H1 (cell line): Measurements from ENCODE around the gene CDC26. TPM values are rescaled to one million over a fixed set of nuclear protein-coding genes. Genes with fewer than 3 reads are reported as not detected.
"Not testable (repeated sequence)": the region's sequence is repeated elsewhere in the genome, so short reads cannot be mapped to it uniquely, and the experiment has no call there.

Experiments used
- CTCF ChIA-PET: fragments of 300-600 bp; sonication (Branson Sonifier 250); formaldehyde crosslinking; loops from one replicate; lab custom pipeline; 2021; ENCODE audit not compliant: partially characterized antibody; lab: Charles Lee
- POLR2A ChIA-PET: fragments of 300-600 bp; sonication (Branson Sonifier 250); formaldehyde crosslinking; loops from one replicate; lab custom pipeline; 2021; ENCODE audit warnings: inconsistent platforms; ENCODE audit not compliant: partially characterized antibody; lab: Charles Lee
- DNase-seq, 2 experiments: peaks; one replicate each; pipeline versions ENCODE4 v3.0.0 to v3.0.0-alpha.2; 2010 to 2022; ENCODE audit warnings: low spot score in 2 of 2, low read depth in 1 of 2, mixed read lengths in 1 of 2
- FAIRE-seq: peaks from 2 replicates; lab custom pipeline; 2011; peaks lifted over from hg19 to GRCh38; lab: Jason Lieb, UNC
- H2AFZ ChIP-seq: 2 replicates; pipeline ENCODE4 v1.8.1; 2012; ENCODE audit warnings: low read length, inconsistent platforms
- H2AK5ac ChIP-seq: 2 replicates; pipeline ENCODE4 v1.6.1; 2013; ENCODE audit warnings: low read depth, low read length
- H2BK120ac ChIP-seq: replicated peaks from 2 replicates; pipeline ENCODE3; 2013; ENCODE audit warnings: low read depth, low read length, inconsistent platforms
- H2BK12ac ChIP-seq: 2 replicates; pipeline ENCODE4 v1.6.1; 2013; ENCODE audit warnings: low read depth, low read length
- H2BK15ac ChIP-seq: 2 replicates; pipeline ENCODE4 v1.6.1; 2013; ENCODE audit warnings: low read length
- H2BK20ac ChIP-seq: 2 replicates; pipeline ENCODE4 v1.6.1; 2013; ENCODE audit warnings: low read length
- H2BK5ac ChIP-seq: 2 replicates; pipeline ENCODE4 v1.6.1; 2013; ENCODE audit warnings: low read depth, low read length
- H3K14ac ChIP-seq: 2 replicates; pipeline ENCODE4 v1.6.1; 2013; ENCODE audit warnings: inconsistent platforms; ENCODE audit not compliant: insufficient read length
- H3K18ac ChIP-seq: 2 replicates; pipeline ENCODE4 v1.6.1; 2013; ENCODE audit warnings: low read length; ENCODE audit errors: extremely low read depth
- H3K23ac ChIP-seq: 2 replicates; pipeline ENCODE4 v1.6.1; 2013; ENCODE audit warnings: inconsistent platforms; ENCODE audit not compliant: insufficient read length
- H3K23me2 ChIP-seq: 2 replicates; pipeline ENCODE4 v1.6.1; 2013; ENCODE audit warnings: low read depth, low read length
- H3K27ac ChIP-seq: 2 replicates; pipeline ENCODE4 v1.6.1; 2011; ENCODE audit warnings: low read depth, low read length, inconsistent platforms
- H3K27me3 ChIP-seq, 4 experiments: replicated peaks in 1 of 4; 1 replicate in 1 of 4; 2 replicates in 3 of 4; pipeline versions ENCODE4 v1.6.1 to v1.8.1; 2011 to 2013; ENCODE audit warnings: low read length in 3 of 4, mild to moderate bottlenecking in 3 of 4, inconsistent platforms in 2 of 4, mixed read lengths in 2 of 4, moderate library complexity in 1 of 4; ENCODE audit not compliant: control insufficient read depth in 3 of 4, insufficient read depth in 3 of 4; ENCODE audit errors: extremely low read depth in 1 of 4
- H3K36me3 ChIP-seq, 4 experiments: 2 replicates each; pipeline versions ENCODE4 v1.6.1 to v1.8.1; 2011 to 2013; ENCODE audit warnings: mild to moderate bottlenecking in 4 of 4, low read length in 3 of 4, moderate library complexity in 2 of 4, control low read depth in 1 of 4, inconsistent platforms in 1 of 4; ENCODE audit not compliant: insufficient read depth in 4 of 4, control insufficient read depth in 2 of 4
- H3K4ac ChIP-seq: replicated peaks from 2 replicates; pipeline ENCODE3; 2013; ENCODE audit warnings: low read length, low read depth, mixed read lengths, inconsistent platforms; ENCODE audit not compliant: insufficient read length
- H3K4me1 ChIP-seq, 4 experiments: replicated peaks in 1 of 4; 1 replicate in 1 of 4; 2 replicates in 3 of 4; pipeline versions ENCODE4 v1.6.1 to v1.8.1; 2011 to 2013; ENCODE audit warnings: low read length in 3 of 4, inconsistent platforms in 2 of 4, mixed read lengths in 1 of 4; ENCODE audit not compliant: insufficient read depth in 4 of 4, control insufficient read depth in 3 of 4
- H3K4me2 ChIP-seq, 2 experiments: 2 replicates each; pipeline versions ENCODE4 v1.6.1 to v1.8.1; 2011 to 2013; ENCODE audit warnings: low read depth in 2 of 2, low read length in 2 of 2, control low read depth in 1 of 2, inconsistent platforms in 1 of 2, mild to moderate bottlenecking in 1 of 2; ENCODE audit not compliant: insufficient read depth in 1 of 2
- H3K4me3 ChIP-seq, 4 experiments: fragments of 200-600, 300-600 bp in 1 of 4; sonication (generic), shearing (Covaris generic), sonication (Bioruptor Twin) in 1 of 4; 2 replicates each; pipeline versions ENCODE4 v1.5.1 to v1.8.1; 2011 to 2016; ENCODE audit warnings: low read length in 4 of 4, low read depth in 3 of 4, control low read depth in 2 of 4, inconsistent platforms in 2 of 4, mild to moderate bottlenecking in 2 of 4, mixed read lengths in 1 of 4, moderate library complexity in 1 of 4; ENCODE audit not compliant: insufficient read depth in 2 of 4; ENCODE audit errors: extremely low read depth in 1 of 4
- H3K56ac ChIP-seq: replicated peaks from 2 replicates; pipeline ENCODE3; 2013; ENCODE audit warnings: low read depth, mild to moderate bottlenecking, mixed read lengths, low read length, inconsistent platforms; ENCODE audit not compliant: insufficient read length
- H3K79me1 ChIP-seq: 2 replicates; pipeline ENCODE4 v1.6.1; 2013; ENCODE audit warnings: low read depth, low read length, control low read depth
- H3K79me2 ChIP-seq, 2 experiments: 2 replicates each; pipeline versions ENCODE4 v1.6.1 to v1.8.1; 2012 to 2013; ENCODE audit warnings: low read length in 2 of 2, mild to moderate bottlenecking in 2 of 2, inconsistent platforms in 1 of 2; ENCODE audit not compliant: insufficient read depth in 2 of 2, control insufficient read depth in 1 of 2
- H3K9ac ChIP-seq, 4 experiments: replicated peaks in 1 of 4; 1 replicate in 1 of 4; 2 replicates in 3 of 4; pipeline versions ENCODE4 v1.6.1 to v1.8.1; 2011 to 2013; ENCODE audit warnings: low read depth in 3 of 4, low read length in 3 of 4, control low read depth in 2 of 4, mild to moderate bottlenecking in 2 of 4, moderate library complexity in 2 of 4, inconsistent platforms in 1 of 4; ENCODE audit errors: extremely low read depth in 1 of 4
- H3K9me3 ChIP-seq, 2 experiments: 2 replicates each; pipeline versions ENCODE4 v1.6.1 to v1.8.1; 2012 to 2013; ENCODE audit warnings: mild to moderate bottlenecking in 2 of 2, moderate library complexity in 2 of 2, control low read depth in 1 of 2, inconsistent platforms in 1 of 2, low read depth in 1 of 2, low read length in 1 of 2, mixed read lengths in 1 of 2; ENCODE audit not compliant: insufficient read depth in 2 of 2
- H4K20me1 ChIP-seq, 2 experiments: replicated peaks in 1 of 2; 2 replicates each; pipeline versions ENCODE3 to v1.8.1; 2011 to 2013; ENCODE audit warnings: inconsistent platforms in 2 of 2, low read length in 2 of 2, mild to moderate bottlenecking in 1 of 2; ENCODE audit not compliant: insufficient read depth in 2 of 2, control insufficient read depth in 1 of 2
- H4K5ac ChIP-seq: 2 replicates; pipeline ENCODE4 v1.6.1; 2013; ENCODE audit warnings: low read length, low read depth, mixed read lengths, inconsistent platforms; ENCODE audit not compliant: insufficient read length
- H4K8ac ChIP-seq: 2 replicates; pipeline ENCODE4 v1.8.0; 2013; ENCODE audit warnings: mild to moderate bottlenecking, moderate library complexity, low read length, inconsistent platforms; ENCODE audit not compliant: insufficient read depth; ENCODE audit errors: extremely low read depth
- H4K91ac ChIP-seq: replicated peaks from 2 replicates; pipeline ENCODE3; 2013; ENCODE audit warnings: low read length, mixed read lengths, inconsistent platforms; ENCODE audit not compliant: insufficient read length
- CBX5 ChIP-seq: fragments of 300-800, 300-1000 bp; sonication (generic); IDR thresholded peaks from 2 replicates; pipeline ENCODE4 v1.7.1; 2016; ENCODE audit warnings: antibody characterized with exemption, low read length, low read depth
- EP300 ChIP-seq, 2 experiments: IDR thresholded peaks; 1 replicate in 1 of 2; 2 replicates in 1 of 2; pipeline ENCODE4 v1.6.1; 2011 to 2012; ENCODE audit warnings: low read depth in 2 of 2, low read length in 2 of 2, mild to moderate bottlenecking in 2 of 2, borderline replicate concordance in 1 of 2, inconsistent platforms in 1 of 2, moderate library complexity in 1 of 2
- GTF2F1 ChIP-seq: IDR thresholded peaks from 2 replicates; pipeline ENCODE4 v1.6.1; 2012; ENCODE audit warnings: low read depth, low read length, improper control_type of control experiment, borderline replicate concordance
- WGBS, 2 experiments: shearing (Covaris generic) in 1 of 2; methylation state at CpG; one replicate each; pipeline versions ENCODE4 v1.1.6 to v1.1.7; 2013 to 2015; ENCODE audit warnings: low lambda C conversion rate in 2 of 2, mixed read lengths in 2 of 2, inconsistent platforms in 1 of 2, low coverage in 1 of 2, missing lambda C conversion rate in 1 of 2; ENCODE audit not compliant: insufficient replicate concordance in 2 of 2, insufficient coverage in 1 of 2, insufficient read length in 1 of 2; ENCODE audit errors: extremely low coverage in 1 of 2, missing lambda C conversion rate in 1 of 2; 5-methylcytosine and 5-hydroxymethylcytosine counted together
- polyA plus RNA-seq, 7 experiments: library from polyadenylated mRNA; depleted of rRNA in 3 of 7; stranded (reverse) in 5 of 7; unstranded in 2 of 7; fragments of >200 nt in 5 of 7; fragments of 200-250 nt in 2 of 7; gene quantifications; 1 replicate in 5 of 7; 2 replicates in 1 of 7; 4 replicates in 1 of 7; pipeline versions ENCODE4 v1.2.1 to v1.2.3, GENCODE V29; 2011 to 2013; ENCODE audit warnings: missing spikeins in 2 of 7, mixed read lengths in 2 of 7
- total RNA-seq: library from RNA; stranded (reverse); fragmentation: NEBNext Ultra II Directional; extraction: Animal tissue kit (Norgen Biotek cat#: 25700); gene quantifications from 2 replicates; pipeline ENCODE4 v1.2.1, GENCODE V29; 2021

CDC26 gene
- total and polyA plus RNA-seq, 2 of the 8 experiments (the other 6 are each of a cell fraction or from before 2014, with no cell fraction given): 31.5 to 41.9 TPM

- TF ChIP-seq EP300 (IDR thresholded peaks at IDR 0.05; ENCODE audit: borderline replicate concordance in 1 of 2, low read depth in 2 of 2, low read length in 2 of 2) (no peak), CBX5 (no peak), GTF2F1 (no peak)
Measured at GRCh38 chr9:113296796-113297558, 21.6 kb upstream of the CDC26 start (continued).

GRCh38 chr9:113296247-113296646 lies 20.9 kb upstream of the CDC26 start:
- not testable (repeated sequence) for H3K23ac ChIP-seq, H3K27me3 ChIP-seq, H3K18ac ChIP-seq, H3K4me3 ChIP-seq, H3K4me2 ChIP-seq, H4K5ac ChIP-seq, H3K56ac ChIP-seq, H4K91ac ChIP-seq, FAIRE-seq, H3K14ac ChIP-seq, H2BK12ac ChIP-seq, H2BK20ac ChIP-seq, H3K23me2 ChIP-seq, H4K20me1 ChIP-seq, H2AK5ac ChIP-seq, H3K9ac ChIP-seq, H4K8ac ChIP-seq, H2BK120ac ChIP-seq, H3K79me1 ChIP-seq, H3K4me1 ChIP-seq, H3K4ac ChIP-seq, H3K27ac ChIP-seq, H2BK15ac ChIP-seq, H3K79me2 ChIP-seq, H2AFZ ChIP-seq, H2BK5ac ChIP-seq, H3K9me3 ChIP-seq, DNase-seq
- CTCF ChIA-PET: interaction anchor here (1.2 to 2.3 kb wide), 3 partner anchors 13 to 22 kb away, joined by 3 to 12 read pairs (median 5); partner anchors contain the start of genes CDC26 and PRPF4
- H3K36me3 ChIP-seq: peaks cover 3 to 23% (median 18%) of the 10 kb centered on the region in 4 experiments; a peak in 7 of 8 replicates
- POLR2A ChIA-PET: interaction anchor here (0.5 to 0.9 kb wide), 3 partner anchors 9 to 57 kb away, joined by 3 to 4 read pairs (median 3); no protein-coding TSS in a partner anchor
- 95% methylated on average over 8 of the region's 8 CpGs; no CpG with 5 or more reads in 1 of the 2 experiments for WGBS, 2 experiments
